Lung (tissue), 12 donors: ENCODE data around the gene ANKRD62. TPM values are rescaled to one million over a fixed set of nuclear protein-coding genes. Genes with fewer than 3 reads are reported as not detected.

ENCODE experiments used
- ATAC-seq: fragments of 200-7000 bp; cut with Tn5 transposase; one replicate; pipeline ENCODE4 v1.9.1; 2020; ENCODE audit warnings: moderate number of reproducible peaks; ENCODE audit not compliant: insufficient read depth, low FRiP score
- DNase-seq, 3 donors: peaks; one replicate each; pipeline ENCODE4 v3.0.0-alpha.2; 2013 to 2017
- H3K27ac ChIP-seq, 2 donors: one replicate each; pipeline ENCODE4 v1.5.1; 2013; ENCODE audit warnings: mild to moderate bottlenecking in 2 of 2, moderate library complexity in 2 of 2, control low read depth in 1 of 2, inconsistent platforms in 1 of 2, low read depth in 1 of 2, low read length in 1 of 2
- H3K27me3 ChIP-seq, 3 donors: one replicate each; pipeline ENCODE4 v1.5.1; 2013; ENCODE audit warnings: low read length in 2 of 3; ENCODE audit not compliant: control insufficient read depth in 3 of 3, insufficient read depth in 3 of 3
- H3K36me3 ChIP-seq, 4 donors: one replicate each; pipeline ENCODE4 v1.5.1; 2013; ENCODE audit warnings: low read length in 4 of 4, mild to moderate bottlenecking in 1 of 4, moderate library complexity in 1 of 4; ENCODE audit not compliant: control insufficient read depth in 4 of 4, insufficient read depth in 4 of 4
- H3K4me1 ChIP-seq, 5 donors: one replicate each; pipeline ENCODE4 v1.5.1; 2013; ENCODE audit warnings: low read length in 5 of 5, mild to moderate bottlenecking in 2 of 5, moderate library complexity in 1 of 5; ENCODE audit not compliant: control insufficient read depth in 5 of 5, insufficient read depth in 5 of 5
- H3K4me3 ChIP-seq: one replicate; pipeline ENCODE4 v1.5.1; 2013; ENCODE audit warnings: mild to moderate bottlenecking, control low read depth, moderate library complexity
- H3K9ac ChIP-seq, 2 donors: one replicate each; pipeline ENCODE4 v1.5.1; 2013; ENCODE audit warnings: low read length in 2 of 2, control low read depth in 1 of 2; ENCODE audit not compliant: insufficient read depth in 1 of 2
- H3K9me3 ChIP-seq, 4 donors: one replicate each; pipeline ENCODE4 v1.5.1; 2013; ENCODE audit warnings: low read length in 3 of 4, mild to moderate bottlenecking in 1 of 4, moderate library complexity in 1 of 4; ENCODE audit not compliant: control insufficient read depth in 4 of 4, insufficient read depth in 3 of 4
- WGBS, 2 donors: extraction: QIAGEN DNeasy Blood & Tissue Kit; methylation state at CpG; one replicate each; pipeline ENCODE4 v1.1.7; 2013; 5-methylcytosine and 5-hydroxymethylcytosine counted together
- polyA plus RNA-seq, 2 donors: library from polyadenylated mRNA; stranded (reverse); fragments of 200-250 nt; gene quantifications; one replicate each; pipeline ENCODE4 v1.2.1, GENCODE V29; 2013
- total RNA-seq, 2 donors: library from RNA; depleted of rRNA in 1 of 2; stranded (reverse); fragments of >200 nt in 1 of 2; gene quantifications; one replicate each; pipeline ENCODE4 v1.2.1, GENCODE V29; 2014 to 2021
- TF ChIP-seq, protein P1 (sequence below): IDR thresholded peaks from 2 replicates; pipeline ENCODE4 v1.5.1; 2012; ENCODE audit warnings: mild to moderate bottlenecking; ENCODE audit errors: control extremely low read depth, extremely low read depth
- donor health status: control.
- donor health status: control.
- donor health status: Bipolar disorder and iron deficiency.
- donor health status: healthy.
- donor health status: DM: yes; HTN: yes; CAD: no.

The ANKRD62 gene
- total and polyA plus RNA-seq, 4 donors = 0.06 to 0.12 (median 0.09) TPM; not detected in 1

DNA sequence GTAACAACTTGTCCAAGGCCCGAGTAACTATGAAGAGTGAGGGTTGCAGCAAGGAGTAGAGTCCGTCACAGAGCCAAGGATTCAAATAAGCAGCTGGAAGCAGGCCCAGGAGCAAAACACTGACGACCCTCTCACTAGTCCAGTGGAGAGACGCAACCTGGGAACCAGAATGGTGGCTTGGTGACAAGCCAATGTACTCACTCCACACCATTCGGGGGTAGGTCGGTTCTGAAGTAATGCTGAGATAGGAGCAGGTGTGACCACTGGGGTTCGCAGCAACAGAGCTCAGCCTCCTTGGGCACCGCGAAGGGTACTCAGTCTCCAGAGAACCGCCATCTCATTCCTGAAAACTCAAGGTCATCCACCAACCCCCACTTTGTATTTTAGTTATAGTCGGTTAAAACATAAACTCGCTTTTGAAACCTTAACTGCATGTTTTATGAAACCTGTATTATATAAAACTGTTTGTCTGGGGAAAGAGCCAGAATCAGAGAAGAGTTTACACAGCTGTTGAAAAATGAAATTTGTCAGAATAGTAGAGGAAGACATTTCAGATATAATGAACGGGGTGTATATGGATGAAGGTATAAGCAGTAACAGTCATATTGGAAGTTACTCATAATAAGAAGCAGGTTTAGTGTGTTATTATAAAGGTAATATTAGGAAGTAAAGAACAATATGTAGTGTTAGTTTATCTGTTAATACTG, 8.6 kb downstream of the ANKRD62 start:
- DNase-seq (no peak), ATAC-seq (no peak)
- TF ChIP-seq, protein P1, sequence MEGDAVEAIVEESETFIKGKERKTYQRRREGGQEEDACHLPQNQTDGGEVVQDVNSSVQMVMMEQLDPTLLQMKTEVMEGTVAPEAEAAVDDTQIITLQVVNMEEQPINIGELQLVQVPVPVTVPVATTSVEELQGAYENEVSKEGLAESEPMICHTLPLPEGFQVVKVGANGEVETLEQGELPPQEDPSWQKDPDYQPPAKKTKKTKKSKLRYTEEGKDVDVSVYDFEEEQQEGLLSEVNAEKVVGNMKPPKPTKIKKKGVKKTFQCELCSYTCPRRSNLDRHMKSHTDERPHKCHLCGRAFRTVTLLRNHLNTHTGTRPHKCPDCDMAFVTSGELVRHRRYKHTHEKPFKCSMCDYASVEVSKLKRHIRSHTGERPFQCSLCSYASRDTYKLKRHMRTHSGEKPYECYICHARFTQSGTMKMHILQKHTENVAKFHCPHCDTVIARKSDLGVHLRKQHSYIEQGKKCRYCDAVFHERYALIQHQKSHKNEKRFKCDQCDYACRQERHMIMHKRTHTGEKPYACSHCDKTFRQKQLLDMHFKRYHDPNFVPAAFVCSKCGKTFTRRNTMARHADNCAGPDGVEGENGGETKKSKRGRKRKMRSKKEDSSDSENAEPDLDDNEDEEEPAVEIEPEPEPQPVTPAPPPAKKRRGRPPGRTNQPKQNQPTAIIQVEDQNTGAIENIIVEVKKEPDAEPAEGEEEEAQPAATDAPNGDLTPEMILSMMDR = no peak
- no peaks in the 10 kb centered on the region for H3K9me3 ChIP-seq
- no peak overlapping the region for H3K9ac ChIP-seq
- 56 to 78% methylated on average over 13 of the region's 13 CpGs for WGBS, 2 donors
- no peak overlapping the region for H3K4me3 ChIP-seq
- peaks cover 0 to 6% (median 4%) of the 10 kb centered on the region in 3 donors for H3K27me3 ChIP-seq
- no peak overlapping the region for H3K27ac ChIP-seq
- H3K36me3 ChIP-seq = no peaks in the 10 kb centered on the region
- H3K4me1 ChIP-seq = no peaks in the 10 kb centered on the region

DNA sequence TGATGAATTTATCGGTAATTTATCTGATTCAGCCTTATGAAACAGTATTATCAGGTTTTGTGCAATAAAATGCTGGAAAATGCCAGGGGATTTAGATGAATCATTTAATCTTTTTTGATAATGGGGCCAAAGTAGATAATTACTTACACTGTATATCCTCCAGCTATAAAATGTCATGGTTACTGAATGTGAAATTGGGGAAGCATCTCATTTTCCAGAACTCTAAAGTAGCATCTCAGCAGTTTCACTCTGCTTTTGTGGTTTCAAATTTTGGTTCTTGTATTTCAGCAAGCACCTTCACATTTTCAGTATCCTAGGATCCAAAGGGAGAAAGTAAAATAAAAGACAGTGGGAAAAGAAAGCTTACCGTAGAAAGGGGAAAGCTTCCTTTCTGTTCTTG, 12.8 kb downstream of the ANKRD62 start:
- TF ChIP-seq, protein P1 = no peak
- no peak overlapping the region for H3K27ac ChIP-seq
- H3K27me3 ChIP-seq = peaks cover 0 to 4% (median 4%) of the 10 kb centered on the region in 3 donors
- H3K4me3 ChIP-seq = no peak overlapping the region
- no peaks in the 10 kb centered on the region for H3K36me3 ChIP-seq
- no peak for DNase-seq
- 79 to 82% methylated on average over 2 of the region's 2 CpGs for WGBS, 2 donors
- no peaks in the 10 kb centered on the region for H3K9me3 ChIP-seq
- ATAC-seq = no peak
- H3K9ac ChIP-seq = no peak overlapping the region
- H3K4me1 ChIP-seq = no peaks in the 10 kb centered on the region

DNA sequence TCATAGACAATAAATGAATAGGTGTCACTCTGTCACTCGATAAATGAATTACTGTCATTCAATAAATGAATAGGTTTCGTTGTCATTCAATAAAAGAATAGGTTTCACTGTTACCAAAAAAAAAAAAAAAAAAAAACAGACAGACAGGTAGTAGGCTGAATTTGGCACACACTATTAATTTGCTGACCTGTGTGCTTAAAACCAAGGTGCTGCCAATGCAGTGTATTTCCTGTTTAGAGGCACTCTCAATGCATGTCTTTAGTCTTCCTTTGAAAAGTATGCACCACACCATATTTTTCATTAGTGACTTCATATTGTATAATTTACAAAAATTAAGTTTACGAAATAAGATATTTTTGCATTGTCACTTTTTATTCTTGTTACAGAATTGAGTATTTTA, 16.2 kb downstream of the ANKRD62 start:
- no peak overlapping the region for H3K27ac ChIP-seq
- TF ChIP-seq, protein P1 = no peak
- no peak overlapping the region for H3K9ac ChIP-seq
- H3K27me3 ChIP-seq = peaks cover 0 to 4% (median 4%) of the 10 kb centered on the region in 3 donors
- WGBS, 2 donors = 83 to 91% methylated on average over 3 of the region's 3 CpGs
- DNase-seq (no peak), ATAC-seq (no peak)
- H3K36me3 ChIP-seq = no peaks in the 10 kb centered on the region
- H3K9me3 ChIP-seq = no peaks in the 10 kb centered on the region
- H3K4me3 ChIP-seq = no peak overlapping the region
- H3K4me1 ChIP-seq = no peaks in the 10 kb centered on the region
